ENCODE data around the gene PCK2. TPM values are rescaled to one million over a fixed set of nuclear protein-coding genes. Genes with fewer than 3 reads are reported as not detected.
"Not testable (repeated sequence)": the region's sequence is repeated elsewhere in the genome, so short reads cannot be mapped to it uniquely, and the experiment has no call there.

PCK2 gene
- total RNA-seq: 10 to 100 TPM in 3 of 4 donors, 1 to 10 TPM in 1; 9.1 to 20.7 (median 12.5) TPM

- peak; percentile 98 for DNase-seq (ENCODE audit: extremely low spot score)
- intact Hi-C loops (cut with DNase I): no loop called here
These were observed at the start of gene PCK2 for GRCh38 chr14:24093901-24094840. Gene PCK2 (plus strand): TSS chr14:24094311. CDS start chr14:24094406, 95 bp downstream.

GRCh38 chr14:24049002-24049401, 45.1 kb upstream of the PCK2 start:
- 54% methylated on average over 2 of the region's 2 CpGs for WGBS
- DNase-seq (ENCODE audit: extremely low spot score); H3K4me3 ChIP-seq; H3K27ac ChIP-seq (replicated peaks in 1 of 4); H3K9me3 ChIP-seq; H3K27me3 ChIP-seq; H3K36me3 ChIP-seq; intact Hi-C loops (cut with DNase I): not testable (repeated sequence)
- H3K4me1 ChIP-seq: peaks cover 12 to 22% (median 19%) of the 10 kb centered on the region in 4 donors

More at GRCh38 chr14:24093901-24094840, at the start of gene PCK2:
- Histone ChIP-seq H3K27ac (replicated peaks in 1 of 4) (peak within 1 kb of the TSS; percentile 94 to 96 (median 95)), H3K36me3 (peaks cover 5 to 13% (median 10%) of the 10 kb centered on the region in 4 donors), H3K27me3 (no peaks in the 10 kb centered on the region), H3K4me1 (peaks cover 20 to 29% (median 25%) of the 10 kb centered on the region in 4 donors), H3K4me3 (peak within 1 kb of the TSS; percentile 92 to 98 (median 93)), H3K9me3 (no peaks in the 10 kb centered on the region)
- TF ChIP-seq EP300 (IDR thresholded peaks at IDR 0.05): no peak
- TF ChIP-seq, protein P1, sequence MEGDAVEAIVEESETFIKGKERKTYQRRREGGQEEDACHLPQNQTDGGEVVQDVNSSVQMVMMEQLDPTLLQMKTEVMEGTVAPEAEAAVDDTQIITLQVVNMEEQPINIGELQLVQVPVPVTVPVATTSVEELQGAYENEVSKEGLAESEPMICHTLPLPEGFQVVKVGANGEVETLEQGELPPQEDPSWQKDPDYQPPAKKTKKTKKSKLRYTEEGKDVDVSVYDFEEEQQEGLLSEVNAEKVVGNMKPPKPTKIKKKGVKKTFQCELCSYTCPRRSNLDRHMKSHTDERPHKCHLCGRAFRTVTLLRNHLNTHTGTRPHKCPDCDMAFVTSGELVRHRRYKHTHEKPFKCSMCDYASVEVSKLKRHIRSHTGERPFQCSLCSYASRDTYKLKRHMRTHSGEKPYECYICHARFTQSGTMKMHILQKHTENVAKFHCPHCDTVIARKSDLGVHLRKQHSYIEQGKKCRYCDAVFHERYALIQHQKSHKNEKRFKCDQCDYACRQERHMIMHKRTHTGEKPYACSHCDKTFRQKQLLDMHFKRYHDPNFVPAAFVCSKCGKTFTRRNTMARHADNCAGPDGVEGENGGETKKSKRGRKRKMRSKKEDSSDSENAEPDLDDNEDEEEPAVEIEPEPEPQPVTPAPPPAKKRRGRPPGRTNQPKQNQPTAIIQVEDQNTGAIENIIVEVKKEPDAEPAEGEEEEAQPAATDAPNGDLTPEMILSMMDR (IDR thresholded peaks at IDR 0.05): peak in 1 of 3 experiments; percentile 28
- peak; percentile 7 to 75 for TF ChIP-seq POLR2AphosphoS5 (IDR thresholded peaks at IDR 0.05)
- TF ChIP-seq POLR2A (IDR thresholded peaks at IDR 0.05; ENCODE audit: low read depth): peak; percentile 37
- WGBS: 1% methylated on average over 25 of the region's 68 CpGs

GRCh38 chr14:24050753-24051152, 43.4 kb upstream of the PCK2 start:
- H3K36me3 ChIP-seq; DNase-seq (ENCODE audit: extremely low spot score); H3K27me3 ChIP-seq; H3K4me3 ChIP-seq; H3K27ac ChIP-seq (replicated peaks in 1 of 4); H3K9me3 ChIP-seq: not testable (repeated sequence)
- WGBS: 80% methylated on average over 7 of the region's 8 CpGs
- intact Hi-C loops (cut with DNase I): loop anchor here (5.0 kb wide), 1 partner anchor 38 kb away; no protein-coding TSS in a partner anchor
- H3K4me1 ChIP-seq: peaks cover 12 to 22% (median 19%) of the 10 kb centered on the region in 4 donors

- Histone ChIP-seq H3K36me3 (no peaks in the 10 kb centered on the region), H3K27me3 (peaks cover 0 to 10% (median 0%) of the 10 kb centered on the region in 4 donors), H3K9me3 (no peaks in the 10 kb centered on the region), H3K4me3 (peak overlapping the region; percentile 55 to 73 (median 63)), H3K27ac (replicated peaks in 1 of 4) (peak overlapping the region; percentile 60 to 72 (median 66)), H3K4me1 (peaks cover 12 to 22% (median 19%) of the 10 kb centered on the region in 4 donors)
- intact Hi-C loops (cut with DNase I): loop anchor here (5.0 kb wide), 1 partner anchor 39 kb away; no protein-coding TSS in a partner anchor
- WGBS: 41% methylated on average over 11 of the region's 20 CpGs
- no peak for DNase-seq (ENCODE audit: extremely low spot score)
- TF ChIP-seq, protein P1 (IDR thresholded peaks at IDR 0.05): no peak
- TF ChIP-seq POLR2AphosphoS5 (IDR thresholded peaks at IDR 0.05) (no peak), EP300 (IDR thresholded peaks at IDR 0.05) (no peak), POLR2A (IDR thresholded peaks at IDR 0.05; ENCODE audit: low read depth) (no peak)
These were observed 42.8 kb upstream of the PCK2 start for GRCh38 chr14:24051176-24051788.

- TF ChIP-seq POLR2A (IDR thresholded peaks at IDR 0.05; ENCODE audit: low read depth) (no peak), POLR2AphosphoS5 (IDR thresholded peaks at IDR 0.05) (peak; percentile 31 to 50), EP300 (IDR thresholded peaks at IDR 0.05) (no peak)
- TF ChIP-seq, protein P1 (IDR thresholded peaks at IDR 0.05): no peak
- Histone ChIP-seq H3K9me3 (no peaks in the 10 kb centered on the region), H3K36me3 (no peaks in the 10 kb centered on the region), H3K27me3 (peaks cover 0 to 12% (median 0%) of the 10 kb centered on the region in 4 donors), H3K27ac (replicated peaks in 1 of 4) (peak within 1 kb of the TSS; percentile 60 to 72 (median 66)), H3K4me1 (peaks cover 12 to 22% (median 19%) of the 10 kb centered on the region in 4 donors), H3K4me3 (peak within 1 kb of the TSS; percentile 55 to 73 (median 63))
- intact Hi-C loops (cut with DNase I): loop anchor here (5.0 kb wide), 1 partner anchor 40 kb away; no protein-coding TSS in a partner anchor
- no peak for DNase-seq (ENCODE audit: extremely low spot score)
- WGBS: 0% methylated on average over 19 of the region's 92 CpGs
These were observed 42.1 kb upstream of the PCK2 start, which contains the start of gene CARMIL3 for GRCh38 chr14:24051789-24052655. Gene CARMIL3 (plus strand): TSS chr14:24052009. CDS start chr14:24052154, 145 bp downstream.
